Neural progenitor cell (in vitro differentiated cells): Measurements from ENCODE around the gene PKDCC. TPM values are rescaled to one million over a fixed set of nuclear protein-coding genes. Genes with fewer than 3 reads are reported as not detected.
A peak's percentile ranks its signal among the peaks of the same experiment; 100 is the strongest.

Experiments
- DNase-seq: peaks from one replicate; pipeline ENCODE4 v3.0.0-alpha.2; 2016; ENCODE audit warnings: low spot score
- H2AFZ ChIP-seq: fragments of 200-600 bp; sonication (generic); replicated peaks from 2 replicates; pipeline ENCODE4 v1.6.1; 2016; ENCODE audit warnings: antibody characterized with exemption
- H3F3A ChIP-seq: fragments of 200-600 bp; sonication (generic); 2 replicates; pipeline ENCODE4 v1.6.1; 2016; ENCODE audit warnings: antibody characterized with exemption, low read depth
- H3K27ac ChIP-seq: fragments of 200-600 bp; sonication (generic); 2 replicates; pipeline ENCODE4 v1.5.1; 2016; ENCODE audit warnings: mild to moderate bottlenecking
- H3K27me3 ChIP-seq: fragments of 200-600 bp; sonication (generic); 2 replicates; pipeline ENCODE4 v1.6.1; 2016; ENCODE audit warnings: mild to moderate bottlenecking, moderate library complexity
- H3K36me3 ChIP-seq: fragments of 200-600 bp; sonication (generic); 2 replicates; pipeline ENCODE4 v1.5.1; 2016
- H3K4me1 ChIP-seq: fragments of 200-600 bp; sonication (generic); 2 replicates; pipeline ENCODE4 v1.6.1; 2016; ENCODE audit warnings: mixed run types
- H3K4me2 ChIP-seq: fragments of 200-600 bp; sonication (generic); 2 replicates; pipeline ENCODE4 v1.6.1; 2016
- H3K4me3 ChIP-seq: fragments of 200-600 bp; sonication (generic); 2 replicates; pipeline ENCODE4 v1.5.1; 2016
- H3K79me2 ChIP-seq: fragments of 200-600 bp; sonication (generic); 2 replicates; pipeline ENCODE4 v1.6.1; 2016; ENCODE audit warnings: low read depth
- H3K9ac ChIP-seq: fragments of 200-600 bp; sonication (generic); 2 replicates; pipeline ENCODE4 v1.6.1; 2016
- H3K9me3 ChIP-seq: fragments of 200-600 bp; sonication (generic); 2 replicates; pipeline ENCODE4 v1.5.1; 2016; ENCODE audit warnings: low read depth
- H4K20me1 ChIP-seq: fragments of 200-600 bp; sonication (generic); 2 replicates; pipeline ENCODE4 v1.6.1; 2016; ENCODE audit warnings: low read depth
- H3K27ac Mint-ChIP-seq: 3 replicates; pipeline ENCODE4 v1.8.0; 2021; ENCODE audit warnings: mixed read lengths
- H3K27me3 Mint-ChIP-seq: 2 replicates; pipeline ENCODE4 v1.8.0; 2022; ENCODE audit warnings: low read depth, mild to moderate bottlenecking, inconsistent platforms, moderate library complexity, mixed read lengths; ENCODE audit not compliant: insufficient read depth
- H3K36me3 Mint-ChIP-seq: 3 replicates; pipeline ENCODE4 v1.8.0; 2021; ENCODE audit warnings: mixed read lengths
- H3K4me1 Mint-ChIP-seq: 3 replicates; pipeline ENCODE4 v1.8.0; 2021; ENCODE audit warnings: mixed read lengths
- H3K4me3 Mint-ChIP-seq: 3 replicates; pipeline ENCODE4 v1.8.0; 2021; ENCODE audit warnings: mild to moderate bottlenecking, moderate library complexity, mixed read lengths
- H3K9me3 Mint-ChIP-seq: 3 replicates; pipeline ENCODE4 v1.8.0; 2020; ENCODE audit warnings: mixed read lengths
- CTCF ChIP-seq: fragments of 200-600 bp; sonication (generic); IDR thresholded peaks from 2 replicates; pipeline ENCODE4 v1.5.1; 2017; ENCODE audit warnings: antibody characterized with exemption, mild to moderate bottlenecking
- EZH2 ChIP-seq: fragments of 200-600 bp; sonication (generic); IDR thresholded peaks from 2 replicates; pipeline ENCODE4 v1.6.1; 2017; ENCODE audit warnings: antibody characterized with exemption, mild to moderate bottlenecking, moderate library complexity
- EZH2phosphoT487 ChIP-seq: fragments of 200-600 bp; sonication (generic); IDR thresholded peaks from 2 replicates; pipeline ENCODE4 v1.6.1; 2017; ENCODE audit warnings: antibody characterized with exemption
- total RNA-seq: library from RNA; depleted of rRNA; stranded (reverse); fragments of >200 nt; gene quantifications from 2 replicates; pipeline ENCODE4 v1.2.3, GENCODE V29; 2015; ENCODE audit warnings: low replicate concordance

PKDCC gene
- total RNA-seq, 1 donor from 2014 or later: 70.4 TPM

GRCh38 chr2:42050010-42050702 is 2.3 kb downstream of the PKDCC start:
- Mint-ChIP-seq H3K27me3 (peaks cover 57% of the 10 kb centered on the region), H3K27ac (no peak overlapping the region), H3K36me3 (no peaks in the 10 kb centered on the region), H3K9me3 (peaks cover 2% of the 10 kb centered on the region), H3K4me3 (peak overlapping the region; percentile 88), H3K4me1 (peaks cover 67% of the 10 kb centered on the region)
- peaks cover 55% of the 10 kb centered on the region for H4K20me1 ChIP-seq
- no peaks in the 10 kb centered on the region for H3K27me3 ChIP-seq
- no peaks in the 10 kb centered on the region for H3K36me3 ChIP-seq
- H3K9ac ChIP-seq: peak overlapping the region; percentile 60
- peak overlapping the region; percentile 50 for H3K27ac ChIP-seq
- H3K9me3 ChIP-seq: no peaks in the 10 kb centered on the region
- H3F3A ChIP-seq: peaks cover 75% of the 10 kb centered on the region
- no peak overlapping the region for H2AFZ ChIP-seq
- H3K4me2 ChIP-seq: peak overlapping the region; percentile 87
- H3K4me3 ChIP-seq: peak overlapping the region; percentile 69
- no peak for TF ChIP-seq EZH2phosphoT487
- TF ChIP-seq CTCF: no peak
- TF ChIP-seq EZH2: no peak
- DNase-seq: no peak
- peaks cover 57% of the 10 kb centered on the region for H3K4me1 ChIP-seq
- H3K79me2 ChIP-seq: peaks cover 84% of the 10 kb centered on the region

- Histone ChIP-seq H3K4me1 (peaks cover 49% of the 10 kb centered on the region), H2AFZ (no peak overlapping the region), H3K27ac (peak overlapping the region; percentile 91), H3K79me2 (peaks cover 85% of the 10 kb centered on the region), H3F3A (peaks cover 73% of the 10 kb centered on the region), H3K4me3 (peak overlapping the region; percentile 69), H3K4me2 (peak overlapping the region; percentile 87), H3K36me3 (no peaks in the 10 kb centered on the region), H3K27me3 (no peaks in the 10 kb centered on the region), H3K9ac (no peak overlapping the region), H4K20me1 (peaks cover 62% of the 10 kb centered on the region), H3K9me3 (no peaks in the 10 kb centered on the region)
- H3K4me3 Mint-ChIP-seq: peak overlapping the region; percentile 88
- H3K27ac Mint-ChIP-seq: peak overlapping the region; percentile 30
- H3K27me3 Mint-ChIP-seq: peaks cover 55% of the 10 kb centered on the region
- DNase-seq: peak; percentile 65
- H3K36me3 Mint-ChIP-seq: no peaks in the 10 kb centered on the region
- peaks cover 60% of the 10 kb centered on the region for H3K4me1 Mint-ChIP-seq
- TF ChIP-seq EZH2 (no peak), EZH2phosphoT487 (no peak), CTCF (no peak)
- H3K9me3 Mint-ChIP-seq: peaks cover 2% of the 10 kb centered on the region
These were observed 3.1 kb downstream of the PKDCC start for GRCh38 chr2:42050703-42051542.

GRCh38 chr2:42051543-42052235 is 3.9 kb downstream of the PKDCC start:
- no peaks in the 10 kb centered on the region for H3K36me3 Mint-ChIP-seq
- H2AFZ ChIP-seq: no peak overlapping the region
- no peak for TF ChIP-seq EZH2
- no peak for TF ChIP-seq CTCF
- TF ChIP-seq EZH2phosphoT487: no peak
- DNase-seq: no peak
- peak overlapping the region; percentile 71 for H3K4me3 Mint-ChIP-seq
- peaks cover 69% of the 10 kb centered on the region for H4K20me1 ChIP-seq
- no peaks in the 10 kb centered on the region for H3K9me3 ChIP-seq
- peaks cover 2% of the 10 kb centered on the region for H3K9me3 Mint-ChIP-seq
- peaks cover 52% of the 10 kb centered on the region for H3K4me1 Mint-ChIP-seq
- H3K4me3 ChIP-seq: no peak overlapping the region
- H3F3A ChIP-seq: peaks cover 73% of the 10 kb centered on the region
- peak overlapping the region; percentile 87 for H3K4me2 ChIP-seq
- H3K27me3 ChIP-seq: no peaks in the 10 kb centered on the region
- H3K27me3 Mint-ChIP-seq: peaks cover 55% of the 10 kb centered on the region
- no peak overlapping the region for H3K9ac ChIP-seq
- peak overlapping the region; percentile 78 for H3K27ac Mint-ChIP-seq
- H3K27ac ChIP-seq: peak overlapping the region; percentile 91
- no peaks in the 10 kb centered on the region for H3K36me3 ChIP-seq
- peaks cover 88% of the 10 kb centered on the region for H3K79me2 ChIP-seq
- H3K4me1 ChIP-seq: peaks cover 44% of the 10 kb centered on the region
